WI38 (cell line): ENCODE results near the gene CFAP53.

Source experiments
- H3K4me3 ChIP-seq: 2 replicates; pipeline ENCODE4 v1.5.1; 2011; ENCODE audit warnings: low read depth, mild to moderate bottlenecking, control low read depth, low read length
- CTCF ChIP-seq: IDR thresholded peaks from 2 replicates; pipeline ENCODE4 v1.5.1; 2012; ENCODE audit warnings: low read depth, mild to moderate bottlenecking, control low read depth, low read length

CFAP53 gene

GRCh38 chr18:50298443-50299284 lies 32.4 kb upstream of the CFAP53 start:
- peak overlapping the region; percentile 58 for H3K4me3 ChIP-seq
- TF ChIP-seq CTCF, result no peak

- H3K4me3 ChIP-seq, result peak overlapping the region; percentile 58
- TF ChIP-seq CTCF, result no peak
Observed at GRCh38 chr18:50297621-50298442, 31.5 kb upstream of the CFAP53 start.

GRCh38 chr18:50293039-50293438 lies 26.7 kb upstream of the CFAP53 start:
- no peak for TF ChIP-seq CTCF
- no peak overlapping the region for H3K4me3 ChIP-seq

- TF ChIP-seq CTCF, result no peak
- H3K4me3 ChIP-seq, result no peak overlapping the region
Observed at GRCh38 chr18:50289108-50289443, 22.8 kb upstream of the CFAP53 start.

GRCh38 chr18:50288348-50289107 lies 22.2 kb upstream of the CFAP53 start:
- peak overlapping the region; percentile 78 for H3K4me3 ChIP-seq

GRCh38 chr18:50287441-50288347 lies 21.4 kb upstream of the CFAP53 start, which contains the start of gene CXXC1:
Gene CXXC1 (minus strand): TSS chr18:50287692. CDS start chr18:50287589, 103 bp downstream.
- peak within 1 kb of the TSS; percentile 78 for H3K4me3 ChIP-seq
- peak; percentile 51; the same call in 1 of the 2 replicates for TF ChIP-seq CTCF
